ENCODE measurements around the gene AHSG. TPM values are rescaled to one million over a fixed set of nuclear protein-coding genes. Genes with fewer than 3 reads are reported as not detected.

The AHSG gene
- total and polyA plus RNA-seq, 4 donors: 0.03 to 0.92 (median 0.20) TPM; not detected in 1

GRCh38 chr3:186587183-186587582 lies 25.7 kb upstream of the AHSG start:
- Histone ChIP-seq H3K27me3 (ENCODE audit: control insufficient read depth in 3 of 3, insufficient read depth in 3 of 3, low read length in 2 of 3) (no peaks in the 10 kb centered on the region), H3K4me1 (ENCODE audit: control insufficient read depth in 5 of 5, insufficient read depth in 5 of 5, low read length in 5 of 5) (no peaks in the 10 kb centered on the region), H3K9ac (ENCODE audit: insufficient read depth in 1 of 2, low read length in 2 of 2) (no peak overlapping the region), H3K4me3 (no peak overlapping the region), H3K36me3 (ENCODE audit: control insufficient read depth in 4 of 4, insufficient read depth in 4 of 4, low read length in 4 of 4) (peaks cover 4 to 30% (median 21%) of the 10 kb centered on the region in 4 donors), H3K27ac (ENCODE audit: low read depth in 1 of 2, low read length in 1 of 2) (no peak overlapping the region), H3K9me3 (ENCODE audit: control insufficient read depth in 4 of 4, insufficient read depth in 3 of 4, low read length in 3 of 4) (no peaks in the 10 kb centered on the region)
- TF ChIP-seq CTCF (IDR thresholded peaks at IDR 0.05; ENCODE audit: control extremely low read depth, extremely low read depth): no peak
- DNase-seq: no peak
- ATAC-seq (ENCODE audit: insufficient read depth, low FRiP score): no peak

- ATAC-seq (ENCODE audit: insufficient read depth, low FRiP score): no peak
- H3K27me3 ChIP-seq (ENCODE audit: control insufficient read depth in 3 of 3, insufficient read depth in 3 of 3, low read length in 2 of 3): no peaks in the 10 kb centered on the region
- H3K4me3 ChIP-seq: no peak overlapping the region
- peaks cover 0 to 18% (median 11%) of the 10 kb centered on the region in 4 donors for H3K36me3 ChIP-seq (ENCODE audit: control insufficient read depth in 4 of 4, insufficient read depth in 4 of 4, low read length in 4 of 4)
- DNase-seq: no peak
- H3K27ac ChIP-seq (ENCODE audit: low read depth in 1 of 2, low read length in 1 of 2): no peak overlapping the region
- no peak for TF ChIP-seq CTCF (IDR thresholded peaks at IDR 0.05; ENCODE audit: control extremely low read depth, extremely low read depth)
- H3K9me3 ChIP-seq (ENCODE audit: control insufficient read depth in 4 of 4, insufficient read depth in 3 of 4, low read length in 3 of 4): no peaks in the 10 kb centered on the region
- H3K9ac ChIP-seq (ENCODE audit: insufficient read depth in 1 of 2, low read length in 2 of 2): no peak overlapping the region
- 74 to 83% methylated on average over 2 of the region's 2 CpGs for WGBS, 2 donors
- no peaks in the 10 kb centered on the region for H3K4me1 ChIP-seq (ENCODE audit: control insufficient read depth in 5 of 5, insufficient read depth in 5 of 5, low read length in 5 of 5)
Observed at GRCh38 chr3:186588632-186589031, 24.2 kb upstream of the AHSG start.

- Histone ChIP-seq H3K27ac (ENCODE audit: low read depth in 1 of 2, low read length in 1 of 2) (no peak overlapping the region), H3K9me3 (ENCODE audit: control insufficient read depth in 4 of 4, insufficient read depth in 3 of 4, low read length in 3 of 4) (no peaks in the 10 kb centered on the region), H3K9ac (ENCODE audit: insufficient read depth in 1 of 2, low read length in 2 of 2) (no peak overlapping the region), H3K27me3 (ENCODE audit: control insufficient read depth in 3 of 3, insufficient read depth in 3 of 3, low read length in 2 of 3) (no peaks in the 10 kb centered on the region), H3K36me3 (ENCODE audit: control insufficient read depth in 4 of 4, insufficient read depth in 4 of 4, low read length in 4 of 4) (peaks cover 0 to 14% (median 6%) of the 10 kb centered on the region in 4 donors), H3K4me3 (no peak overlapping the region), H3K4me1 (ENCODE audit: control insufficient read depth in 5 of 5, insufficient read depth in 5 of 5, low read length in 5 of 5) (no peaks in the 10 kb centered on the region)
- WGBS, 2 donors: 30 to 58% methylated on average over 3 of the region's 3 CpGs
- ATAC-seq (ENCODE audit: insufficient read depth, low FRiP score) (no peak), DNase-seq (peak in 1 of 3 donors; percentile 7)
- TF ChIP-seq CTCF (IDR thresholded peaks at IDR 0.05; ENCODE audit: control extremely low read depth, extremely low read depth): no peak
Observed at GRCh38 chr3:186589121-186589520, 23.7 kb upstream of the AHSG start.
